Naive thymus-derived CD4-positive, alpha-beta T cell (primary cell): ENCODE results near the gene TP53I11. TPM values are rescaled to one million over a fixed set of nuclear protein-coding genes. Genes with fewer than 3 reads are reported as not detected.

ENCODE experiments used
- ATAC-seq: fragments of 150-1000 bp; cut with Tn5 transposase; 2 replicates; pipeline ENCODE4 v1.10.0; 2021; ENCODE audit warnings: mild to moderate bottlenecking, moderate library complexity
- CTCF ChIA-PET: fragments of 350-600 bp; sonication (Branson Sonifier 250); formaldehyde crosslinking; loops from one replicate; lab custom pipeline; 2021; ENCODE audit warnings: antibody characterized with exemption; lab: Charles Lee
- POLR2A ChIA-PET: fragments of 350-600 bp; sonication (Branson Sonifier 250); formaldehyde crosslinking; loops from one replicate; lab custom pipeline; 2021; ENCODE audit warnings: antibody characterized with exemption, inconsistent platforms; lab: Charles Lee
- DNase-seq, 9 donors: peaks; one replicate each; pipeline versions ENCODE4 v3.0.0 to v3.0.0-alpha.2; 2020 to 2022; ENCODE audit warnings: mixed read lengths in 1 of 9
- H3K27ac ChIP-seq: one replicate; pipeline ENCODE4 v1.7.0; 2013; ENCODE audit warnings: mild to moderate bottlenecking, low read depth, low read length, moderate library complexity
- H3K27me3 ChIP-seq, 2 donors: one replicate each; pipeline ENCODE4 v1.7.0; 2013; ENCODE audit warnings: low read length in 2 of 2, mild to moderate bottlenecking in 2 of 2, moderate library complexity in 2 of 2; ENCODE audit not compliant: control insufficient read depth in 2 of 2, insufficient read depth in 2 of 2
- H3K36me3 ChIP-seq, 3 experiments: 1 replicate in 2 of 3; 2 replicates in 1 of 3; pipeline ENCODE4 v1.7.0; 2013; ENCODE audit warnings: low read length in 3 of 3, mild to moderate bottlenecking in 3 of 3, moderate library complexity in 1 of 3; ENCODE audit not compliant: insufficient read depth in 3 of 3, control insufficient read depth in 2 of 3
- H3K4me1 ChIP-seq, 2 donors: one replicate each; pipeline ENCODE4 v1.7.0; 2013; ENCODE audit warnings: low read length in 2 of 2, mild to moderate bottlenecking in 2 of 2, moderate library complexity in 1 of 2; ENCODE audit not compliant: control insufficient read depth in 2 of 2, insufficient read depth in 2 of 2
- H3K4me3 ChIP-seq: 2 replicates; pipeline ENCODE4 v1.7.0; 2013; ENCODE audit warnings: mild to moderate bottlenecking, low read length
- H3K9me3 ChIP-seq, 3 experiments: 1 replicate in 2 of 3; 2 replicates in 1 of 3; pipeline ENCODE4 v1.7.0; 2013; ENCODE audit warnings: low read length in 3 of 3; ENCODE audit not compliant: control insufficient read depth in 2 of 3
- H3K27ac Mint-ChIP-seq, 9 donors: one replicate each; pipeline ENCODE4 v1.8.0; 2020 to 2022; ENCODE audit warnings: mixed read lengths in 9 of 9, mild to moderate bottlenecking in 8 of 9, moderate library complexity in 5 of 9, inconsistent platforms in 2 of 9
- H3K27me3 Mint-ChIP-seq, 5 donors: one replicate each; pipeline ENCODE4 v1.8.0; 2021 to 2022; ENCODE audit warnings: mixed read lengths in 5 of 5, mild to moderate bottlenecking in 1 of 5
- H3K36me3 Mint-ChIP-seq, 5 donors: one replicate each; pipeline ENCODE4 v1.8.0; 2020 to 2022; ENCODE audit warnings: mixed read lengths in 5 of 5, mild to moderate bottlenecking in 3 of 5, inconsistent platforms in 1 of 5
- H3K4me1 Mint-ChIP-seq, 7 donors: one replicate each; pipeline ENCODE4 v1.8.0; 2020 to 2022; ENCODE audit warnings: mixed read lengths in 7 of 7, mild to moderate bottlenecking in 3 of 7, inconsistent platforms in 1 of 7
- H3K4me3 Mint-ChIP-seq, 10 donors: one replicate each; pipeline ENCODE4 v1.8.0; 2020 to 2022; ENCODE audit warnings: mild to moderate bottlenecking in 10 of 10, mixed read lengths in 10 of 10, moderate library complexity in 6 of 10, inconsistent platforms in 2 of 10
- H3K9me3 Mint-ChIP-seq, 11 donors: one replicate each; pipeline ENCODE4 v1.8.0; 2020 to 2022; ENCODE audit warnings: mixed read lengths in 11 of 11, mild to moderate bottlenecking in 4 of 11, inconsistent platforms in 1 of 11, moderate library complexity in 1 of 11
- intact Hi-C, 2 donors: fragments of 100-400 bp; cut with micrococcal nuclease; formaldehyde crosslinking; loops; one replicate each; pipeline ENCODE4 v1.15.1; 2023
- polyA plus RNA-seq, 2 donors: library from polyadenylated mRNA; unstranded; fragments of 300-500 nt; fragmentation: Illumina TruSeq; gene quantifications; one replicate each; pipeline ENCODE4 v1.2.3, GENCODE V29; 2021
- total RNA-seq, 6 experiments: library from RNA in 5 of 6; stranded (reverse) in 5 of 6; gene quantifications; 1 replicate in 5 of 6; 2 replicates in 1 of 6; pipeline ENCODE4 v1.2.3 and lab custom pipeline; 2021 to 2026

Gene TP53I11
- total and polyA plus RNA-seq, 7 experiments from 2014 or later = 0.35 to 7.6 (median 1.2) TPM

DNA sequence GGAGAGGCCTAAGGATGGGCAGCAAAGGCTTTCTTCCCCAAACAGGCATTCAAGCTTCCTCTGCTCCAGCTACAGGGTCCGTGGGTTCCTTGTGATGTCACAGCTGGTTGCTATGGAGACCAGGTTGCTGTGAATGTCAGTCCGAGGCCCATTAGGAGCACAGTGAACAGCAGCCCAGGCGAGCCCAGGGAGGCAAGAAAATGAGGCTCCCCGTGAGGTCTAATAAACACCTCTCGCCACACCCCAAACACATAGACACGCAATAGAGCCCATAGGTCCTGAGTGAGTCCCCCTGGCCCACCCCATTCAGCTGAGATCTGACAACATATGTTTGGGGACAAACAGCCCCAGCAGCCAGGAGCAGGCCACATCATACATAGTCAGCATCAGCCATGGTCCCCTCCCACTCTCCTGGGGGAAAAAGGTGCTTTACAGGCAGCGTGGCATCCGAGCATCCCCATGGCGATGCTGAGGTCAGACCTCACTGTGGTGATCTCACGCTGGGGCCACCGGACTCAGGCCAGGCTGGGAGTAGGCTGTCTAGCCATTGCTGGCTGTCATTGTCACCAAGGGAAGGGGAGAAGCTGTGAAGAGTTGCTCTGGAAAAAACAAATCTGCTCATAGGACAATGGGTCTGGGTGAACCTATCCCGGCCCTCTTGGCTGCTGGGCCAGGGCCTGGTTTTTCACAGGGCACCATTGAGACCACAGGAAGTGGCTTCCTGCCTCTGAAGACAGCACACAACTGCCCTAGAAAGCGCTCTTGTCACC is 23.1 kb upstream of the TP53I11 start:
- Mint-ChIP-seq H3K36me3 (no peaks in the 10 kb centered on the region), H3K9me3 (no peaks in the 10 kb centered on the region), H3K4me3 (no peak overlapping the region), H3K4me1 (peaks cover 0 to 7% (median 0%) of the 10 kb centered on the region in 7 donors), H3K27me3 (no peaks in the 10 kb centered on the region), H3K27ac (no peak overlapping the region)
- DNase-seq (no peak), ATAC-seq (peak; percentile 6)
- intact Hi-C loops = loop anchor here in 1 of 2 donors (10.0 kb wide), 1 partner anchor 61 kb away; no protein-coding TSS in a partner anchor
- Histone ChIP-seq H3K27ac (no peak overlapping the region), H3K4me1 (peaks cover 16 to 21% of the 10 kb centered on the region in 2 donors), H3K4me3 (no peak overlapping the region), H3K9me3 (no peaks in the 10 kb centered on the region), H3K36me3 (no peaks in the 10 kb centered on the region), H3K27me3 (no peaks in the 10 kb centered on the region)
- ChIA-PET CTCF (no interaction called here), POLR2A (no interaction called here)

DNA sequence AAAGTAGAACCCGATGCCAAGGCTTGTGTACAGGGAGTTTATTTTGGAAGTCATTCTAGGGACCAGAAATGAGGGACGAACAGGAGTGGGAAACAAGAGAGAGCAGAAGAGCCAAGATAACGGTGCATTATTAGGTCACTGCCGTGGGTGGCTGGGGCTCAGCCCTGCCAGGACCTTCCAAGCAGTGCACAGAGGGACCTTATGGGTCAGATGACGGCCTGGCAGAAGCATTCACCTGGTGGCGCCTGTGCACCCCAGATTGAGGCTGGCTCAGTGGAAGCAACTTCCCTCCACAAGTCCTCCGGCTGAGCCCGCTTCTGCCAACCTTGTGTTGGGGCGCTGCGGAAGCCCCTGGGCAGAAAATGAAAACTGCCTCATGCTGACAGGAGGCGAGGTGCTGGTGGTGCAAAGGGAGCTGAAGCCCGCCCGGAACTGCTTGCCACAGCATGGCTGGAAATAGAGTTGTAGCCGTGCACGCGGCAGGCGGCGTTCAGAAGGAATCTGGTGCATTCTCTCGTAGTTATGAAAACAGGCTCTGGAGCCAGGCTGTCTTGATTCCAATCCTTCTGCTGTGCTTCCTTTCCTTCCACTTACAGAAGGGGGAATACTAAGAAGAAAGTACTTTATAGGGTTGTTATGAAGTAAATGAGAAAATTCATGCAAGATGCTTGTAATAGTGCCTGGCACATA is 22.2 kb upstream of the TP53I11 start:
- POLR2A ChIA-PET = no interaction called here
- no peaks in the 10 kb centered on the region for H3K9me3 Mint-ChIP-seq
- H3K9me3 ChIP-seq = no peaks in the 10 kb centered on the region
- H3K27me3 Mint-ChIP-seq = no peaks in the 10 kb centered on the region
- no peak overlapping the region for H3K4me3 ChIP-seq
- no peaks in the 10 kb centered on the region for H3K36me3 ChIP-seq
- ATAC-seq (no peak), DNase-seq (no peak)
- H3K27ac ChIP-seq = no peak overlapping the region
- peaks cover 0 to 7% (median 0%) of the 10 kb centered on the region in 7 donors for H3K4me1 Mint-ChIP-seq
- no peaks in the 10 kb centered on the region for H3K27me3 ChIP-seq
- intact Hi-C loops = loop anchor here in 1 of 2 donors (10.0 kb wide), 1 partner anchor 62 kb away; no protein-coding TSS in a partner anchor
- H3K4me3 Mint-ChIP-seq = no peak overlapping the region
- H3K4me1 ChIP-seq = peaks cover 7 to 11% of the 10 kb centered on the region in 2 donors
- H3K27ac Mint-ChIP-seq = peak overlapping the region in 1 of 9 donors; percentile 6
- CTCF ChIA-PET = no interaction called here
- no peaks in the 10 kb centered on the region for H3K36me3 Mint-ChIP-seq

DNA sequence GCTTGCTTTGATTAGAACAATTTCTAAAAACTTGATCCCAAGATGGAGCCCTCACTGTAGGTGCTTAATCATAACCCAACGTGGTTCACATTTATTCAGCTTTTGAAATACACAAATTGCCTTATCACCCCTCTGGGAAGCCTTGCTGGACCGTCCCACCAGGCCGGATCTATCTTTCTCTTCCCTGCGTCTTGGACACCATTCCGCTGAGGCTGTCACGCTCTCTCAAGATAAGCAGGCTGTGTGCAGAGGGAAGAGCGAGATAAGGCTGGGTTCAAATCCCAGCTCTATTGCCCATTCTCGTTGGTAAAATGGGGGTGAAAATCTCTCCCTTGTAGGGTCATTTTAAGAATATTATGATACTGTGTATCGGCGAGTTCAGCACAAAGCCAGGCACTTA is 20.5 kb upstream of the TP53I11 start:
- Mint-ChIP-seq H3K4me1 (peaks cover 0 to 5% (median 0%) of the 10 kb centered on the region in 7 donors), H3K4me3 (no peak overlapping the region), H3K36me3 (no peaks in the 10 kb centered on the region), H3K27ac (peak overlapping the region in 1 of 9 donors; percentile 30), H3K9me3 (no peaks in the 10 kb centered on the region), H3K27me3 (no peaks in the 10 kb centered on the region)
- intact Hi-C loops = loop anchor here in 1 of 2 donors (10.0 kb wide), 1 partner anchor 64 kb away; no protein-coding TSS in a partner anchor
- no peak overlapping the region for H3K4me3 ChIP-seq
- ATAC-seq (no peak), DNase-seq (no peak)
- CTCF ChIA-PET = interaction anchor here (0.6 kb wide), 1 partner anchor 362 kb away, joined by 3 read pairs; no protein-coding TSS in a partner anchor
- no peaks in the 10 kb centered on the region for H3K27me3 ChIP-seq
- no peak overlapping the region for H3K27ac ChIP-seq
- H3K4me1 ChIP-seq = no peaks in the 10 kb centered on the region
- POLR2A ChIA-PET = no interaction called here
- H3K9me3 ChIP-seq = no peaks in the 10 kb centered on the region
- H3K36me3 ChIP-seq = no peaks in the 10 kb centered on the region

DNA sequence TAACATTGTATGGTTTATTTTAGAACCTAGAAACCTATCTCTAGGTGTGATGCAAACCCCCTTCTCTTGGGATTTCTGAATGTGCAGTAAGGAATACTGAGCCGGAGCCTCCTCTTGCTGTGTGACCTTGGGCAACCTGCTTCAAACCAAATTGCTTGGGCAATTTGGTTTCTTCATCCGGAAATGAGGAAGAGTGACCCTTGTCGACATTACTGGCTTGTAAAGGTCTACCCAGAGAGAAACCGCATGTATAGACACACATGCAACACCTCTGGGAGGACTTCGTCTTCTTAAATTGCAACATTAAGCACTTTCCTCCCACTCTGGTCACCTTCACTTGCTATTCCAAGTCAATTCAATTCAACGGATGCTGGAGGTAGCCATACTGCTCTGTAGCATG is 19.6 kb upstream of the TP53I11 start:
- H3K9me3 Mint-ChIP-seq = no peaks in the 10 kb centered on the region
- intact Hi-C loops = loop anchor here in 1 of 2 donors (10.0 kb wide), 1 partner anchor 65 kb away; no protein-coding TSS in a partner anchor

DNA sequence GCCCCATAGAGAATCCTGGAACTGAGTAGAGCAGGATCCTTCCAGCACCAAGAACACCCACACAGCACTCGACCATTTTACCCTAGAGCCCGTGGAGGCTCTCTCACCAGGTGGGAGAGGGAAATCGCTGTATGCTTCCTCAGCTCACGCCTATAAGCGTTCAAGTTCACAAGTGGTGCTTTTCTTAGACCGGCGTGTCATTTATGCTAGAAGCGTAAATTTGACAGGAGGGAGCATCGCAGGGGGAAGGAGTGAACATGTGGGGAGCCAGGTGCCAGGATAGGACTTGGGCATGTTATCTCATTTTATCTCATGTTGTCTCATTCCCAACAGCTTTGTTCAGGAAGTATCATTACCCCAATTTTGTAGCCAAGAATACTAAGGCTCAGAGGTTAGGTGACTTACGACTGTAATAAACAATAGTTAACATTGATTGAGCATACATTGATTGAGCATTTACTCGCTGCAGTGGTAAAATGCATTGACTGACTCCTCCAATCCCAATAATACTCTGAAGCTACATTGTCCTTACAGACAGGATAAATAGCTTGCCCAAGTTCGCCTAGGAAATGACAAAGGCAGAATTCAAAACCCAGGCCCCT is 19.1 kb upstream of the TP53I11 start:
- intact Hi-C loops = loop anchor here in 1 of 2 donors (10.0 kb wide), 1 partner anchor 65 kb away; no protein-coding TSS in a partner anchor
- H3K27me3 Mint-ChIP-seq = no peaks in the 10 kb centered on the region
- peaks cover 0 to 5% (median 0%) of the 10 kb centered on the region in 7 donors for H3K4me1 Mint-ChIP-seq
- POLR2A ChIA-PET = no interaction called here
- Histone ChIP-seq H3K4me1 (no peaks in the 10 kb centered on the region), H3K4me3 (no peak overlapping the region), H3K27me3 (no peaks in the 10 kb centered on the region), H3K9me3 (no peaks in the 10 kb centered on the region), H3K36me3 (no peaks in the 10 kb centered on the region), H3K27ac (no peak overlapping the region)
- DNase-seq = no peak
- no peaks in the 10 kb centered on the region for H3K36me3 Mint-ChIP-seq
- CTCF ChIA-PET = no interaction called here
- H3K27ac Mint-ChIP-seq = no peak overlapping the region
- ATAC-seq = no peak
- H3K9me3 Mint-ChIP-seq = no peaks in the 10 kb centered on the region
- no peak overlapping the region for H3K4me3 Mint-ChIP-seq

More for the DNA sequence above, 19.6 kb upstream of the TP53I11 start:
- Histone ChIP-seq H3K9me3 (no peaks in the 10 kb centered on the region), H3K27ac (no peak overlapping the region), H3K27me3 (no peaks in the 10 kb centered on the region), H3K4me1 (no peaks in the 10 kb centered on the region), H3K36me3 (no peaks in the 10 kb centered on the region), H3K4me3 (no peak overlapping the region)
- ChIA-PET POLR2A (no interaction called here), CTCF (no interaction called here)
- H3K4me1 Mint-ChIP-seq = peaks cover 0 to 5% (median 0%) of the 10 kb centered on the region in 7 donors
- no peaks in the 10 kb centered on the region for H3K27me3 Mint-ChIP-seq
- H3K36me3 Mint-ChIP-seq = no peaks in the 10 kb centered on the region
- no peak overlapping the region for H3K27ac Mint-ChIP-seq
- no peak for DNase-seq
- ATAC-seq = peak; percentile 38
- no peak overlapping the region for H3K4me3 Mint-ChIP-seq

DNA sequence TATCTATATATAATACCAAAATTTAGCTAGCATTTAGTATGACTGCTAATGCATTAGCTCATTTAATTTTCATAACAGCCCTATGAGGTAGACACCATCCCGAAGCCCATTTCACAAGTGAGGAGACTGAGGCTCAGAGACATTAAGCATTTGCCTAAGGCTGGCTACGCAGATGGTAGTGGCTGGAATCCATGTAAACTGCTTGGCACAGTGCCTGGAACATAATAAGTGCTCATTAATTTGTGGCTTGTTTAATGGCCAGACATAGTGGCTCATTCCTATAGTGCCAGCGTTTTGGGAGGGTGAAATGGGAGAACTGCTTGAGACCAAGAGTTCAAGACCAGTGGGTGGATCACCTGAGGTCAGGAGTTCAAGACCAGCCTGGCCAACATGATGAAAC is 17.8 kb upstream of the TP53I11 start:
- DNase-seq (no peak), ATAC-seq (no peak)
- POLR2A ChIA-PET = no interaction called here
- no peaks in the 10 kb centered on the region for H3K9me3 ChIP-seq
- no peak overlapping the region for H3K27ac ChIP-seq
- Mint-ChIP-seq H3K4me1 (peaks cover 0 to 3% (median 0%) of the 10 kb centered on the region in 7 donors), H3K27ac (no peak overlapping the region), H3K36me3 (no peaks in the 10 kb centered on the region), H3K9me3 (no peaks in the 10 kb centered on the region), H3K27me3 (no peaks in the 10 kb centered on the region), H3K4me3 (no peak overlapping the region)
- no peaks in the 10 kb centered on the region for H3K27me3 ChIP-seq
- no peak overlapping the region for H3K4me3 ChIP-seq
- H3K4me1 ChIP-seq = no peaks in the 10 kb centered on the region
- intact Hi-C loops = no loop called here
- H3K36me3 ChIP-seq = no peaks in the 10 kb centered on the region
- CTCF ChIA-PET = interaction anchor here (1.1 kb wide), 1 partner anchor 32 kb away, joined by 4 read pairs; no protein-coding TSS in a partner anchor
